PC-3 (cell line): ENCODE data around the gene MCEMP1. TPM values are rescaled to one million over a fixed set of nuclear protein-coding genes. Genes with fewer than 3 reads are reported as not detected.

Experiments used
- ATAC-seq: fragments of 200-7000 bp; cut with Tn5 transposase; 2 replicates; pipeline ENCODE4 v1.9.1; 2020; ENCODE audit warnings: mild to moderate bottlenecking, moderate library complexity
- BruUV-seq: library from RNA; stranded (reverse); fragments of 400-500 nt; replicated peaks from 2 replicates; lab custom pipeline; 2021; lab: Mats Ljungman, UMichigan
- CTCF ChIA-PET: fragments of 300-600 bp; sonication (Branson Sonifier 250); formaldehyde crosslinking; loops from one replicate; lab custom pipeline; 2022; ENCODE audit warnings: antibody characterized with exemption; lab: Charles Lee
- POLR2A ChIA-PET: fragments of 300-600 bp; sonication (Branson Sonifier 250); formaldehyde crosslinking; loops from one replicate; lab custom pipeline; 2022; ENCODE audit warnings: antibody characterized with exemption; ENCODE audit not compliant: unreplicated experiment; lab: Charles Lee
- DNase-seq: peaks from one replicate; pipeline ENCODE4 v3.0.0-alpha.2; 2015
- H2AFZ ChIP-seq: fragments of 300-600 bp; sonication (generic); 2 replicates; pipeline ENCODE4 v1.6.0; 2016; ENCODE audit warnings: antibody characterized with exemption, low read length
- H3F3A ChIP-seq: fragments of 300-600 bp; sonication (generic); one replicate; pipeline ENCODE4 v1.6.0; 2017; ENCODE audit warnings: antibody characterized with exemption, low read length, control low read depth, mild to moderate bottlenecking; ENCODE audit not compliant: unreplicated experiment
- H3K27ac ChIP-seq: fragments of 300-600 bp; sonication (generic); 2 replicates; pipeline ENCODE4 v1.5.1; 2016; ENCODE audit warnings: mild to moderate bottlenecking, low read length
- H3K27me3 ChIP-seq: fragments of 300-600 bp; sonication (generic); 2 replicates; pipeline ENCODE4 v1.6.1; 2016; ENCODE audit warnings: low read length, mixed read lengths
- H3K36me3 ChIP-seq: fragments of 300-600 bp; sonication (generic); 2 replicates; pipeline ENCODE4 v1.6.1; 2016; ENCODE audit warnings: low read depth, mixed run types, low read length, mixed read lengths
- H3K4me1 ChIP-seq: fragments of 300-600 bp; sonication (generic); 2 replicates; pipeline ENCODE4 v1.5.1; 2016; ENCODE audit warnings: low read length; ENCODE audit not compliant: insufficient read depth
- H3K4me2 ChIP-seq: fragments of 300-600 bp; sonication (generic); 2 replicates; pipeline ENCODE4 v1.6.0; 2016; ENCODE audit warnings: low read length
- H3K4me3 ChIP-seq: fragments of 300-600 bp; sonication (generic); 2 replicates; pipeline ENCODE4 v1.5.1; 2016; ENCODE audit warnings: mild to moderate bottlenecking, low read length, mixed read lengths
- H3K79me2 ChIP-seq: fragments of 300-600 bp; sonication (generic); 2 replicates; pipeline ENCODE4 v1.6.1; 2017; ENCODE audit warnings: low read length, mixed read lengths
- H3K9ac ChIP-seq: fragments of 300-600 bp; sonication (generic); 2 replicates; pipeline ENCODE4 v1.6.0; 2016; ENCODE audit warnings: mild to moderate bottlenecking, low read length
- H3K9me2 ChIP-seq: fragments of 300-600 bp; sonication (generic); replicated peaks from 2 replicates; pipeline ENCODE4 v1.6.1; 2016; ENCODE audit warnings: mixed run types, low read length, mixed read lengths
- H3K9me3 ChIP-seq: fragments of 300-600 bp; sonication (generic); 2 replicates; pipeline ENCODE4 v1.6.1; 2016; ENCODE audit warnings: low read length, mixed read lengths
- H4K20me1 ChIP-seq: fragments of 300-600 bp; sonication (generic); 2 replicates; pipeline ENCODE4 v1.6.1; 2016; ENCODE audit warnings: low read length, mixed read lengths
- CTCF ChIP-seq: fragments of 300-600 bp; sonication (generic); conservative IDR thresholded peaks from 2 replicates; pipeline ENCODE4 v1.5.1; 2017; ENCODE audit warnings: antibody characterized with exemption, low read depth, mild to moderate bottlenecking, low read length
- EZH2 ChIP-seq: fragments of 300-600 bp; sonication (generic); IDR thresholded peaks from one replicate; pipeline ENCODE4 v1.6.1; 2017; ENCODE audit warnings: antibody characterized with exemption, mild to moderate bottlenecking, low read length; ENCODE audit not compliant: unreplicated experiment
- EZH2phosphoT487 ChIP-seq: fragments of 300-600 bp; sonication (generic); IDR thresholded peaks from 2 replicates; pipeline ENCODE4 v1.6.1; 2018; ENCODE audit warnings: mild to moderate bottlenecking, antibody characterized with exemption, low read length, borderline replicate concordance
- intact Hi-C: fragments of 100-400 bp; cut with micrococcal nuclease; formaldehyde crosslinking; loops from 2 replicates; pipeline ENCODE4 v1.9.0; 2023
- total RNA-seq: library from RNA; depleted of rRNA; stranded (reverse); fragments of >200 nt; gene quantifications from 2 replicates; pipeline ENCODE4 v1.2.3, GENCODE V29; 2014

MCEMP1 gene
- total RNA-seq, 1 experiment from 2014 or later, result not detected

- POLR2A ChIA-PET, result interaction anchor here (0.5 to 1.8 kb wide), 3 partner anchors 60 to 151 kb away, joined by 3 to 48 read pairs (median 4); no protein-coding TSS in a partner anchor
- intact Hi-C loops, result no loop called here
- TF ChIP-seq CTCF, result no peak
- no peak for TF ChIP-seq EZH2
- TF ChIP-seq EZH2phosphoT487, result no peak
- Histone ChIP-seq H3K9me2 (no peaks in the 10 kb centered on the region), H3F3A (no peaks in the 10 kb centered on the region), H3K27me3 (no peaks in the 10 kb centered on the region), H3K9me3 (no peaks in the 10 kb centered on the region), H4K20me1 (no peaks in the 10 kb centered on the region), H3K9ac (peak overlapping the region; percentile 89), H3K4me3 (peak overlapping the region; percentile 87), H3K79me2 (peaks cover 57% of the 10 kb centered on the region), H3K4me2 (peak overlapping the region; percentile 95), H3K4me1 (peaks cover 15% of the 10 kb centered on the region), H3K27ac (no peak overlapping the region), H3K36me3 (peaks cover 13% of the 10 kb centered on the region; the same call in 1 of the 2 replicates), H2AFZ (peak overlapping the region; percentile 43; the same call in 1 of the 2 replicates)
- CTCF ChIA-PET, result interaction anchor here (0.8 to 1.3 kb wide), 3 partner anchors 31 to 60 kb away, joined by 3 to 14 read pairs (median 3); partner anchors contain the start of gene TRAPPC5
- no peak for DNase-seq
- ATAC-seq, result no peak
- TSS peak; percentile 85 for BruUV-seq
These were observed 48.1 kb upstream of the MCEMP1 start for GRCh38 chr19:7628589-7629311.

- Histone ChIP-seq H3F3A (no peaks in the 10 kb centered on the region), H3K36me3 (peaks cover 13% of the 10 kb centered on the region; the same call in 1 of the 2 replicates), H3K4me1 (peaks cover 15% of the 10 kb centered on the region), H2AFZ (peak within 1 kb of the TSS; percentile 43), H3K27me3 (no peaks in the 10 kb centered on the region), H4K20me1 (no peaks in the 10 kb centered on the region), H3K4me3 (peak within 1 kb of the TSS; percentile 87), H3K27ac (no peak within 1 kb of the TSS), H3K4me2 (peak within 1 kb of the TSS; percentile 95), H3K9ac (peak within 1 kb of the TSS; percentile 89), H3K79me2 (peaks cover 57% of the 10 kb centered on the region), H3K9me3 (no peaks in the 10 kb centered on the region), H3K9me2 (no peaks in the 10 kb centered on the region)
- POLR2A ChIA-PET, result interaction anchor here (1.8 kb wide), 1 partner anchor 61 kb away, joined by 48 read pairs; no protein-coding TSS in a partner anchor
- ATAC-seq, result peak; percentile 99
- TF ChIP-seq EZH2 (no peak), EZH2phosphoT487 (no peak), CTCF (no peak)
- no TSS peak for BruUV-seq
- CTCF ChIA-PET, result interaction anchor here (0.8 to 1.3 kb wide), 3 partner anchors 32 to 61 kb away, joined by 3 to 14 read pairs (median 3); partner anchors contain the start of gene TRAPPC5
- peak; percentile 100 for DNase-seq
- intact Hi-C loops, result no loop called here
These were observed 47.4 kb upstream of the MCEMP1 start, which contains the start of the genes PET100 and XAB2 for GRCh38 chr19:7629347-7630054. PET100 (plus strand) TSS chr19:7629793; CDS start chr19:7629834, 41 bp downstream. XAB2 (minus strand) TSS chr19:7629545; CDS start chr19:7629527, 18 bp downstream.
